AG09309 (cell line): ENCODE data around the gene NKAP.
"Not testable (repeated sequence)": the region's sequence is repeated elsewhere in the genome, so short reads cannot be mapped to it uniquely, and the experiment has no call there.

Experiments used
- DNase-seq: peaks from one replicate; pipeline ENCODE4 v3.0.0-alpha.2; 2010; ENCODE audit warnings: low read depth
- H3K4me3 ChIP-seq: 2 replicates; pipeline ENCODE4 v1.5.1; 2011; ENCODE audit warnings: mild to moderate bottlenecking, low read depth, low read length, moderate library complexity; ENCODE audit not compliant: control insufficient read depth
- CTCF ChIP-seq: IDR thresholded peaks from 2 replicates; pipeline ENCODE4 v1.5.1; 2011; ENCODE audit warnings: mild to moderate bottlenecking, low read depth, low read length, inconsistent platforms; ENCODE audit not compliant: insufficient read depth, control insufficient read depth; ENCODE audit errors: missing control alignments

The NKAP gene

GRCh38 chrX:119954374-119954773, 10.8 kb upstream of the NKAP start:
- no peak overlapping the region for H3K4me3 ChIP-seq
- no peak for DNase-seq
- TF ChIP-seq CTCF = no peak

DNA sequence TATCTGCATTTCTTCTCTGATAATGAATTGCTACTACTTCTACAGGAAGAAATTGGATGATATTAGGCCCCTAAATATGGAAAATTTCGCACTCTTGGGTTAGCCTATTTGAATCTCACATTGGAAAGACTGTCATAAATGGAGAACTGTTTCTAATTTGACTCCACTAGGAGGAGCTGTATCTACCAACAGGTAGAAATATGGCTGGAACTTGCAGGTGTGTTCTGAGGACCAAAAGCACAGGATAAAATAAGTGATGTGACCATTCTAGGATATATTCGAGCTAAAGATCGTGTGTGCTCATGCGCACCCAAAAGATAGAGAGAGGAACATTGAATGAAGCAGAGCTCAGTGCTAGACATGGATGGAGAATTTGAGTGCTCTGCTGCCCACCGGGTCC, 4.8 kb upstream of the NKAP start:
- no peak for TF ChIP-seq CTCF
- H3K4me3 ChIP-seq = no peak overlapping the region
- no peak for DNase-seq

DNA sequence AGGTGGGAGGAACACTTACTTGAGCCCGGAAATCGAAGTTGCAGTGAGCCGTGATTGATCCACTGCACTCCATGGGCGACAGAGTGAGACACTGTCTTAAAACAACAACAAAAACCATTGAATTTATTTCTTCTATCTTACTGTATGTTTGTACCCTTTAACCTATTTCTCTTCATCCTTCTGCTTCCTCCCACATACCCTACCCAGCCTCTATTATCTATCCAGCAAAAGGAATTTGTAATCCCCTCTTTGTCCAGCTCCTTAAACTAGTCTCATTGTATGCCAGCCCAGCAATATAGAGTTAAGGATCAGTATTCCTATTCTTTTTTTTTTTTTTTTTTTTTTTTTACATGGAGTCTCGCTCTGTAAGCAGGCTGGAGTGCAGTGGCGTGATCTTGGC, 1.9 kb upstream of the NKAP start:
- H3K4me3 ChIP-seq = no peak overlapping the region
- TF ChIP-seq CTCF = no peak
- DNase-seq = no peak

DNA sequence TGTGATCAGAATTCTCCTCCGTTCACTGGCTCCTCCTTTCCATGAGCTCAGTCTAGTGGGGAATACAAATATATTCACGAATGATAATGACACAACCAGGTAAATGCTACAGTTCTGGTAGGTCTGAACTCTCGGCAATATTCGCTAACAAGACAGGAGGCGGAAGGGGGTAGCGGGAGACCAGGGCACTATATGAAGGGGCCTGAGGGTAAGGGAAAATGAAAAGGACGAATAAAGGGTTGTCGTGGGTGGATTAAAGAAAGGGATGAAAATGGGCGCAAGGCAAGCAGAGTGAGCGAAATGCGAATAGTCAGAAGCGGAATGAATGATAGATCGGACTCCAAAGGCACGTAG, 743 bp downstream of the NKAP start:
- TF ChIP-seq CTCF = no peak
- peak overlapping the region; percentile 85 for H3K4me3 ChIP-seq
- no peak for DNase-seq

- no peak for DNase-seq
- H3K4me3 ChIP-seq = peak overlapping the region; percentile 85
- TF ChIP-seq CTCF = no peak
Observed at GRCh38 chrX:119942173-119942819, 1.3 kb downstream of the NKAP start.

GRCh38 chrX:119941336-119941735, 2.2 kb downstream of the NKAP start:
- H3K4me3 ChIP-seq = no peak overlapping the region
- no peak for TF ChIP-seq CTCF
- DNase-seq = no peak

- H3K4me3 ChIP-seq = no peak overlapping the region
- TF ChIP-seq CTCF = no peak
- no peak for DNase-seq
Observed at GRCh38 chrX:119935215-119935874, 8.2 kb downstream of the NKAP start.

- DNase-seq, H3K4me3 ChIP-seq: not testable (repeated sequence)
Observed at GRCh38 chrX:119922391-119922790, 21.2 kb downstream of the NKAP start.
